WTC11 (cell line): ENCODE data around the gene NECAB2.

Source experiments
- ATF3 ChIP-seq: sonication (generic); formaldehyde crosslinking; conservative IDR thresholded peaks from 2 replicates; pipeline ENCODE4 v1.8.1; 2022; ENCODE audit warnings: mild to moderate bottlenecking, missing genetic modification reagents
- ATF6 ChIP-seq: sonication (generic); formaldehyde crosslinking; IDR thresholded peaks from 2 replicates; pipeline ENCODE4 v1.8.1; 2023; ENCODE audit warnings: mild to moderate bottlenecking, missing genetic modification reagents
- CBFB ChIP-seq: sonication (generic); formaldehyde crosslinking; IDR thresholded peaks from 2 replicates; pipeline ENCODE4 v1.8.1; 2022; ENCODE audit warnings: mild to moderate bottlenecking, low read depth, missing genetic modification reagents
- CTCF ChIP-seq: fragments of 200-600 bp; IDR thresholded peaks from 2 replicates; pipeline ENCODE4 v1.8.0; 2022; ENCODE audit warnings: antibody characterized with exemption
- HMGXB4 ChIP-seq: sonication (generic); formaldehyde crosslinking; IDR thresholded peaks from 2 replicates; pipeline ENCODE4 v1.8.1; 2023; ENCODE audit warnings: mild to moderate bottlenecking, moderate library complexity, missing genetic modification reagents
- JAZF1 ChIP-seq: fragments of 250-450 bp; sonication (Bioruptor Pico); IDR thresholded peaks from 2 replicates; pipeline ENCODE4 v1.9.0; 2021; ENCODE audit warnings: moderate library complexity, mild to moderate bottlenecking, inconsistent platforms
- MAX ChIP-seq: sonication (generic); formaldehyde crosslinking; IDR thresholded peaks from 2 replicates; pipeline ENCODE4 v1.8.0; 2022; ENCODE audit warnings: mild to moderate bottlenecking, missing genetic modification reagents
- NFE2L1 ChIP-seq: sonication (generic); formaldehyde crosslinking; IDR thresholded peaks from 2 replicates; pipeline ENCODE4 v1.8.1; 2023; ENCODE audit warnings: missing genetic modification reagents
- NFYB ChIP-seq: sonication (generic); formaldehyde crosslinking; conservative IDR thresholded peaks from 2 replicates; pipeline ENCODE4 v1.8.0; 2022; ENCODE audit warnings: low read depth, missing genetic modification reagents
- NR2C2 ChIP-seq: sonication (generic); formaldehyde crosslinking; IDR thresholded peaks from 2 replicates; pipeline ENCODE4 v1.8.0; 2022; ENCODE audit warnings: mild to moderate bottlenecking, missing genetic modification reagents
- TP53 ChIP-seq: sonication (generic); formaldehyde crosslinking; IDR thresholded peaks from 2 replicates; pipeline ENCODE4 v1.8.1; 2023; ENCODE audit warnings: mild to moderate bottlenecking, missing genetic modification reagents
- ZNF512 ChIP-seq: sonication (generic); formaldehyde crosslinking; IDR thresholded peaks from 2 replicates; pipeline ENCODE4 v1.8.1; 2022; ENCODE audit warnings: missing genetic modification reagents, borderline replicate concordance

GRCh38 chr16:84009282-84009681 is 41.2 kb downstream of the NECAB2 start:
- TF ChIP-seq ATF6 (CRISPR knock-in tag) (no peak), CTCF (no peak), JAZF1 (CRISPR knock-in tag) (no peak), TP53 (CRISPR knock-in tag) (no peak), NFE2L1 (CRISPR knock-in tag) (no peak), ZNF512 (CRISPR knock-in tag) (no peak), HMGXB4 (CRISPR knock-in tag) (no peak), CBFB (no peak), NFYB (CRISPR knock-in tag) (no peak), MAX (CRISPR knock-in tag) (no peak), ATF3 (CRISPR knock-in tag) (no peak), NR2C2 (CRISPR knock-in tag) (no peak)
